ENCODE results near the gene OCLN.
A peak's percentile ranks its signal among the peaks of the same experiment; 100 is the strongest.
"Not testable (repeated sequence)": the region's sequence is repeated elsewhere in the genome, so short reads cannot be mapped to it uniquely, and the experiment has no call there.

The OCLN gene

DNA sequence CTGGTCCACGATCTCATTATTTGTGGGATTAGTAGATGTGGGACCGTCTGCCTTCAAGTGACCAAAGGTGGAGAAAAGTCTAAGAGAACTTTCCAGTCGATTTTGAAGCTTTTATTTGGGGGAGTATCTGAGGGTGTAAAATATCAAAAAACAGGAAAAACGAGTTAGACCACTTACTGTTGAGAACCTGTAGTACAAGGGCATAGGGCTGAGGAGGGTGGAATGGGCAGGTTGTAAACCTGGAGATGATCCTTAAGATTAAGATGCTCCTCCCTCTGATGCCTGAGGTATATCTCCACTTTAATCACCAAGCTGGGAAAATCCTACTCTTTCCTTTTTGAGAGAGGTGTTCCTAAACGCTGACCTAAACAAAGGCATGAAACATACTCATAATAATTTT, 35.4 kb downstream of the OCLN start:
- DNase-seq (ENCODE audit: low read depth) = no peak

- DNase-seq (ENCODE audit: low read depth) = no peak
These were observed 36.0 kb downstream of the OCLN start for GRCh38 chr5:69528609-69529008.

- DNase-seq (ENCODE audit: low read depth) = no peak
These were observed 38.2 kb downstream of the OCLN start for GRCh38 chr5:69530561-69531405.

DNA sequence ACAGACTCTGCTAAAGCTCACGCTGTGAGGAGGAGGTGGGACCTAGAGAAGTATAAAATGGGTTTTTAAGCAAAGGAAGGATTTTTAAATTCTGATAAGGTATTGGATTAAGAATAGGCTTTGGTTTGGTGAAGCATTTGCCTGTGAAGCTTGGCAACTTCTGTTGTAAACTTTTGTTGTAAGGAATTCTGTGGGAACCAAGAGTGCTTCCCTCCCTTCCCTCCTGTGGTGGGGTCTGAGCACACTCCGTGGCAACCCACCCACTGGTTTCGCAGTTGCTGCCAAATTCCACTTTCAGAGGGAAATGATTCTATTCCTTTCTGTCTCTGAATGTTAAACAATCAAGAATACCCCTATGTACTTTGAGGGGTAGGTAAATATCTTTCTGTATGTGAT, 38.8 kb downstream of the OCLN start:
- DNase-seq (ENCODE audit: low read depth) = no peak

DNA sequence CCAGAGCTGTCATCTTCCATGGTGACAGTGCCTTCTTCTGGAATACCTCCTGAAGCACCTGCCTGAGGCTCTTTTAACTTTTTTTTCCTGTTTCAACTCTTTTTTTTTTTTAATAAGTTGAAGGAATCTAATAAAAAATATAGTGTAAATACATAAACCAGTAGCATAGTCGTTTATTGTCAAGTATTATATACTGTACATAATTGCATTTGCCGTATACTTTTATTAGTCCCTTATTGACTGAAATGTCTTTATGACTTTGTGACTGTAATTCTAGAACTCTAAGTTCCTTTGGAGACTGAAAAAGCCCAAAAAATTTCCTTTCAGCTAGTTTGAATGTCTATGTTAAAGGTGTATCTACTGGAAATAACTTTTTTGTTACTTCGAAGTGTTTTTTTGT, 45.3 kb downstream of the OCLN start:
- not testable (repeated sequence) for DNase-seq (ENCODE audit: low read depth)

GRCh38 chr5:69538735-69539134, 46.1 kb downstream of the OCLN start:
- DNase-seq (ENCODE audit: low read depth) = not testable (repeated sequence)

DNA sequence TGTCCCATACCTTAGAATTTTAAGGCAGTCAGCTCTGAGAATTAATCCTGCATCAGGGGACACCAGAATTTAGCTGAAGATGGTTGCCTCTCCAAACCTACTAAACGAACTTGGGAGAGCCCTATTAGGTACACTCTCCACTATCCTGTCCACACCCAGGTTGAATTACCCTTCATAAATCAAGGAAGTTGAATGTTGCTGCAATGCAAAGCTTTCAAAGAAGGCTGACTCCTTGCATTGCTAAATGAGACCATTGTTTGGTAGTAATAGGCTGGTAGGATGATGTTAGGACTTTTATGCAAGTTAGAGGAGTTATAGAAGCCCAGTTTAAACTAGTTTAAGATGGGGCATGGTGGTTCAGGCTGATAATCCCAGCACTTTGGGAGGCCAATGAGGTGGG, 48.8 kb downstream of the OCLN start:
- not testable (repeated sequence) for DNase-seq (ENCODE audit: low read depth)

DNA sequence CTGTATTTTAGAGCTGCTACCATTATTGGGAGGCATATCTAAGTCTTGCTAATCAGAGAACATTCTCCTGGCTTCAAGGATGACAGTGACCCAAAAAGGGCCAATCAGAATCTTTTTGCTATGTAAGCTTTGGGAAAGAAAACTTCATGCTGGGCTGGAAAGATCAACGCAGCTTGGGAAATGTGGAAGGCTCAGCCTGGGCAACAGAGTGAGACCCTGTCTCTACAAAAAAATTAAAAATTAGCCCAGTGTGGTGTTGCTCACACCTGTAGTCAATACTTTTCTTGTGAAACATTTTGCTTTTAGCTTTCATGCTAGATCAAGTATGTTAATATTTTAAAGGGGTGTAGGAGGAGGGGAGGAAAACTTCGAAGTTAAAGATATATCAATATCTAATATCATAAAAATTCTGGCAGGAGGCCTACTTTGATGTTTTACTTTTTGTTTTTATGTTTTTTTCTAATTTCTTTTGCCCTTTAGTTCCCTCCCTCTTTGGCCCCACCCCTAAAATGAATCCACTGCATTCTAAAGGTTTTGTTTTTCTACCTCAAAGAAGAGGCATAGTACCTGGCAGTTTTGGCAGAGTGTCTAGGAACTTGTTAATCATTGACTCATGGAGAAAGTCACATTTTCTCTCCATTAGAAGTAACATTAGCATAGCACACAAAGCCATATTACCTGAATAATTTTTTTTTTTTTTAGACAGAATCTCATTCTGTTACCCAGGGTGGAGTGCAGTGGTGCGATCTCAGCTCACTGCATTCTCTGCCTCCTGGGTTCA, 50.4 kb downstream of the OCLN start:
- not testable (repeated sequence) for DNase-seq (ENCODE audit: low read depth)

DNA sequence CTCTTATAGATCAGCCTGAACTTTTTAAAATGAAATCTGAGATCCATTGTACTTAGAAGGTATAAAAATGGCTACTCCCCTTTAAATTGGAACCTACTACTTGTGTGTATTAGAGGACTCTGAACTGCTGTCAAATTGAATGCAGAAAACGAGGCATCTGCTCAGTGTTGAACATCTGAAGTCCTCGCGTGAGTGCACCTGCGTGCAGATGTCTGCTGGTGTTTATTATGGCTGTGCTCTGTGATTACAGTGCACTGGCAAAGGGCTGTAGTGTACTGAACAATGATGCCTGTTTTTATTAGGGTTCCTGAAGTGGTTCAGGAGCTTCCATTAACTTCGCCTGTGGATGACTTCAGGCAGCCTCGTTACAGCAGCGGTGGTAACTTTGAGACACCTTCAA, 52.0 kb downstream of the OCLN start:
- not testable (repeated sequence) for DNase-seq (ENCODE audit: low read depth)

GRCh38 chr5:69559908-69560330, 67.3 kb downstream of the OCLN start, which contains the start of gene GTF2H2C:
GTF2H2C (plus strand) TSS chr5:69560191; CDS start chr5:69565133, 4,942 bp downstream.
- peak; percentile 42 for DNase-seq (ENCODE audit: low read depth)

GRCh38 chr5:69560587-69561431, 68.2 kb downstream of the OCLN start:
- DNase-seq (ENCODE audit: low read depth) = not testable (repeated sequence)

DNA sequence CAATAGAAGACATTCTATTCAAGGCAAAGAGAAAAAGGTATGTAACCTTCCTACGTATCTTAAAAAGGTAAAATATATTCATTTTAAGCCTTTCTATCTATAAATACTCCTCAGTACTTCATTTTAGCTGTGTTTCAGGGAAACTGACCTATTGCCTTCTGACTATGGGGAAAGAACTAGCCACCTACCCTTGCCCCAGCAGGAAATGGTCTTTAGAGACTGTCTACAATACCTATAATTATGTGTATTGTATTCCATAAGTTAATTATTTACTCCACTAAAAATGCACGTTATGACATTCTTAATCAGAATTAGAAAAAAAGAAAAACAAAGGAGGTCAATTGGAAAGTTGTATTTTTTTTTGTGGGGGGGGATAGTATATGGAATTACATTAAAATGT, 73.6 kb downstream of the OCLN start:
- DNase-seq (ENCODE audit: low read depth) = not testable (repeated sequence)

GRCh38 chr5:69568072-69568471, 75.5 kb downstream of the OCLN start:
- not testable (repeated sequence) for DNase-seq (ENCODE audit: low read depth)

DNA sequence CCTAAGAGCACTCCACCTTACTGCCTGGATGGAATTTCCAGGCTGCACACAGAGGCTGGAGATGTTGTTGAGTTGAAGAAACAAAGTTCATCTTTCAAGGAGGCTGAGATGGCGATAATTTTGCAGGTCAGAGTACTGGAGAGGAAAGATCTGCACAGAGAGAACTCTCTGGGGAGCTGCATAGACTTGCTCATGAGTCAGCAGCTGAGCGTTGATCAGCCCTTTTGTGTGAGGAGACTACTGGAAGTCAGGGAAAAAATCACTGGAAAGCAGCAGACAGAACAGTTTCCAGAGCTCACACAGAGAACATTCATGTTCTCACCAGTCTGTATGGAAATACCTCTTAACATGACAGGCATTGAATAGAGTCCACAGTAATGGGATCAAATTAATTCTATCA, 90.8 kb downstream of the OCLN start:
- not testable (repeated sequence) for DNase-seq (ENCODE audit: low read depth)

DNA sequence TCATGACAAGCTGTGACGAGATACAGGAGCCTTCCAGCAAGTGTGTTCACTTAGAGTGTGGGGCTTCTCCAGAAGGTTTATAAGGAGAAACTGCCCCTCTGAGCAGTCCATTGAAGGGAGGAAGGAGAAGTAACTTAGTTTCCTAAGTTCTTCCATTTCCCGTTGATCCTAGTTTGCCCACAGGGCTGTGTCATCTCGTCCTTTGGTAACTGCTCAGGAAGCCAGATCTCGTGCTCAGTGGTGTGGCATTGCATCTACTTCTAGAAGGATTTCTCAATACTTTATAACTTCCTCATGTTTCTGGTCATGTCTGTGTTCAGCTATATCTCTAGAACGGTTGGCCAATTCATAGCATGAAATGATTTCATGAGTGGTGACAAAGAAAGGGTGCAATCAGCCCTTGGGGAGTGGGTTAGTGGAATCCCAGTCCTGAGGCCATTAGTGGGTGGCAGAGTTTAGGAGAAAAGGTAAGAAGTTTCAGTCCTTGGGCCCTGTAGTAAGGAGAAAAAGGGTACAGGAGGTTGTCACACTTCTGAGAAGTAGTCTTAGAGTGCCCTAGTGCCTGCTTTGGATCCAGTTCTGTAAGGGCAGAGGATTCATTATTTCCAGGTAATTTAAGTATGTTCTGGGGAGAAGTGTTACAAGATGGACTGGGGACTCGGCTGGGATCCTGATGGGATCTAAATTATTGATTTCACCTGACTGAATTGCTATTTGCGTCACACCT, 103.7 kb downstream of the OCLN start:
- DNase-seq (ENCODE audit: low read depth) = not testable (repeated sequence)

DNA sequence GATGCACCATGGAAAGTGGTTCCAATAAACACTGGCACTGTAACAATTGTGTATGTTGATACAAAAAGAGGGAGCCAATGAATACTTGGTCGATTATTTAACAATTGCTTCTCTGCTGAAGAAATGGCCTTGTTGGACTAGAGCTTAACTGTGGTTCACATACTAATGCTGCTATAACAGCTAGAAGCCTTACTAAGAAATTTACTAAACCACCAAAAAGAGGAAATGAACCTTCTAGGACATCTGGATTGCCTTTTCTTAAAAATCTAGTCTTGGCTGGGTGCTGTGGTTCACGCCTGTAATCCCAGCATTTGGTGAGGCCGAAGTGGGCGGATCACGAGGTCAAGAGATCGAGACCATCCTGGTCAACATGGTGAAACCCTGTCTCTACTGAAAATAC, 109.4 kb downstream of the OCLN start:
- DNase-seq (ENCODE audit: low read depth) = not testable (repeated sequence)

DNA sequence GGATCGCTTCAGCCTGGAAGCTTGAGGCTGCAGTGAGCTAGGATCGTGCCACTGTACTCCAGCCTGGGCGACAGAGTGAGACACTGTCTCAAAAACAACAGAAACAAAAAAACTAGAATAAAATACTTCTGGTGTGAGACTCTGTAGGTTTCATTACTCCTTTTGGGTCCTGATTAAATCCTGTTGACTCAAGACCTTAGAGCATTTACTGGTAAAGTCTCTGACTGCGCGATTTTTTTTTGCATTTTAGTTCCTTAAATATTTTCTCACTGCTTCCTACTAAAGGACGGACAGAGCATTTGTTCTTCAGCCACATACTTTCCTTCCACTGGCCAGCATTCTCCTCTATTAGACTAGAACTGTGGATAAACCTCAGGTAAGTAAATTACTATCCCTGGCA, 114.2 kb downstream of the OCLN start:
- DNase-seq (ENCODE audit: low read depth) = not testable (repeated sequence)

All from stimulated activated CD8-positive, alpha-beta memory T cell treated with anti-CD3 and anti-CD28 coated beads, Interleukin-15, amount 100 ng/mL, for 24 hours (primary cell).